Caco-2 (cell line): ENCODE measurements around the gene PARP3. TPM values are rescaled to one million over a fixed set of nuclear protein-coding genes. Genes with fewer than 3 reads are reported as not detected.

Experiments
- BruUV-seq: library from RNA; stranded (reverse); fragments of 400-500 nt; replicated peaks from 2 replicates; lab custom pipeline; 2021; lab: Mats Ljungman, UMichigan
- CTCF ChIA-PET: fragments of 300-600 bp; sonication (Branson Sonifier 250); formaldehyde crosslinking; loops from one replicate; lab custom pipeline; 2022; ENCODE audit warnings: antibody characterized with exemption; lab: Charles Lee
- POLR2A ChIA-PET: fragments of 300-600 bp; sonication (Branson Sonifier 250); formaldehyde crosslinking; loops from one replicate; lab custom pipeline; 2022; ENCODE audit warnings: antibody characterized with exemption; lab: Charles Lee
- DNase-seq, 2 experiments: peaks; one replicate each; pipeline versions ENCODE4 v3.0.0 to v3.0.0-alpha.2; 2020 to 2022
- H3K27me3 ChIP-seq: replicated peaks from 2 replicates; pipeline ENCODE4 v1.6.0; 2011; ENCODE audit warnings: low read length; ENCODE audit not compliant: control insufficient read depth, insufficient read depth
- H3K36me3 ChIP-seq: 2 replicates; pipeline ENCODE4 v1.5.1; 2011; ENCODE audit warnings: low read length; ENCODE audit not compliant: control insufficient read depth, insufficient read depth
- H3K4me1 ChIP-seq: fragments of 250-450 bp; sonication (Bioruptor Pico); 2 replicates; pipeline ENCODE4 v1.5.1; 2020; ENCODE audit warnings: mild to moderate bottlenecking
- H3K4me3 ChIP-seq: 2 replicates; pipeline ENCODE4 v1.5.1; 2011; ENCODE audit warnings: low read depth, mild to moderate bottlenecking, control low read depth, low read length
- H3K9me3 ChIP-seq: fragments of 250-450 bp; sonication (Bioruptor Pico); 2 replicates; pipeline ENCODE4 v1.5.1; 2020; ENCODE audit warnings: mild to moderate bottlenecking, moderate library complexity
- H3K27ac Mint-ChIP-seq: one replicate; pipeline ENCODE4 v1.8.0; 2022; ENCODE audit warnings: mixed read lengths; ENCODE audit not compliant: unreplicated experiment
- H3K27me3 Mint-ChIP-seq: one replicate; pipeline ENCODE4 v1.8.0; 2022; ENCODE audit warnings: mixed read lengths; ENCODE audit not compliant: insufficient read depth, unreplicated experiment
- H3K36me3 Mint-ChIP-seq: one replicate; pipeline ENCODE4 v1.8.0; 2022; ENCODE audit warnings: mild to moderate bottlenecking, mixed read lengths; ENCODE audit not compliant: insufficient read depth, unreplicated experiment
- H3K4me1 Mint-ChIP-seq: one replicate; pipeline ENCODE4 v1.8.0; 2022; ENCODE audit warnings: low read depth, mixed read lengths; ENCODE audit not compliant: unreplicated experiment
- H3K4me3 Mint-ChIP-seq: one replicate; pipeline ENCODE4 v1.8.0; 2022; ENCODE audit warnings: mild to moderate bottlenecking, moderate library complexity, mixed read lengths; ENCODE audit not compliant: unreplicated experiment
- H3K9me3 Mint-ChIP-seq: one replicate; pipeline ENCODE4 v1.8.0; 2022; ENCODE audit warnings: mixed read lengths; ENCODE audit not compliant: unreplicated experiment
- intact Hi-C: fragments of 100-400 bp; cut with micrococcal nuclease; formaldehyde crosslinking; loops from one replicate; pipeline ENCODE4 v1.10.0; 2022; ENCODE audit not compliant: unreplicated experiment
- total RNA-seq: library from RNA; stranded (reverse); gene quantifications from 2 replicates; pipeline ENCODE4 v1.2.3, GENCODE V29; 2022
- TF ChIP-seq, protein P1 (sequence below), 2 experiments: fragments of 200-600 bp in 1 of 2; IDR thresholded peaks; 1 replicate in 1 of 2; 2 replicates in 1 of 2; pipeline versions ENCODE4 v1.5.1 to v1.8.0; 2011 to 2022; ENCODE audit warnings: antibody characterized with exemption in 1 of 2, control low read depth in 1 of 2, inconsistent platforms in 1 of 2, low read depth in 1 of 2, low read length in 1 of 2, mild to moderate bottlenecking in 1 of 2, moderate library complexity in 1 of 2; ENCODE audit not compliant: insufficient read depth in 1 of 2, severe bottlenecking in 1 of 2, unreplicated experiment in 1 of 2

PARP3 gene
- total RNA-seq, 1 experiment from 2014 or later = 3.3 TPM

DNA sequence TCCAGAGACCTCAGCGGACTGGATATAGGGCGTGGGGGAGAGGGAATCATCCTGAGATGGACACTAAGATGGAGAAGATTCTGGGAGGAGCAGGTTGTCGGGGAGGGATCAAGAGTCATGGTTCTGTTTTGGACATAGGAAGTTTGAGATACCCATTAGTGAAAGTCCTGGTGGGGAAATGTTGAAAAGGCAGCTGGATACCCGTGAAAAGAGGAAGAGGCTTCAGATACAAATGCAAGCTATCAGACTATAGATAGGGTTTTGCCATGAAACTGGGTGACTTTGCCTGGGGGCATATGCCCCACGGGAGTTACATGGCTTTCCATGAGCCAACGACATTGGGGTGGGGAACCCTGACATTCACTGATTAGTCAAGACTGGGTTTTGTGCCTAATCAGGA is 11.9 kb downstream of the PARP3 start:
- CTCF ChIA-PET = no interaction called here
- H3K27ac Mint-ChIP-seq = no peak overlapping the region

DNA sequence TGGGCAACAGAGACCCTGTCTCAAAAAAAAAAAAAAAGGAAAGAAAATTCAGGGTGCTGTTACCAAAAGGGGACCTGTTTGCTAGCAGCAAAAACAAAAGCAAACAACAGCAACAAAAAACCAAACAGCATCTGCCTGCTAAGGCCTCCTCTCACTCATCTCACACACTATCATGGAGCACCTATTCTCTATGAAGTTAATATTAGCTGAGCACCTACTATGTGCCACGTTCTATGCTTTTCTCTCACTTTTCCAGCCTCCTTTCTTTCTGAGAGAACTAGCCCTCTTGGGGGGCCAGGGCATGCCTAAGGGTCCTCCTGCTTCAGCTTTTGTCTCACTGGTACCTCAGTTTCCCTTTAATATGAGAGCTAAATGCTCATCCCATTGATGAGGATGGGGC is 12.6 kb downstream of the PARP3 start:
- DNase-seq = no peak
- Histone ChIP-seq H3K9me3 (no peaks in the 10 kb centered on the region), H3K36me3 (no peaks in the 10 kb centered on the region), H3K27me3 (no peaks in the 10 kb centered on the region), H3K4me1 (no peaks in the 10 kb centered on the region), H3K4me3 (no peak overlapping the region)
- TF ChIP-seq, protein P1, sequence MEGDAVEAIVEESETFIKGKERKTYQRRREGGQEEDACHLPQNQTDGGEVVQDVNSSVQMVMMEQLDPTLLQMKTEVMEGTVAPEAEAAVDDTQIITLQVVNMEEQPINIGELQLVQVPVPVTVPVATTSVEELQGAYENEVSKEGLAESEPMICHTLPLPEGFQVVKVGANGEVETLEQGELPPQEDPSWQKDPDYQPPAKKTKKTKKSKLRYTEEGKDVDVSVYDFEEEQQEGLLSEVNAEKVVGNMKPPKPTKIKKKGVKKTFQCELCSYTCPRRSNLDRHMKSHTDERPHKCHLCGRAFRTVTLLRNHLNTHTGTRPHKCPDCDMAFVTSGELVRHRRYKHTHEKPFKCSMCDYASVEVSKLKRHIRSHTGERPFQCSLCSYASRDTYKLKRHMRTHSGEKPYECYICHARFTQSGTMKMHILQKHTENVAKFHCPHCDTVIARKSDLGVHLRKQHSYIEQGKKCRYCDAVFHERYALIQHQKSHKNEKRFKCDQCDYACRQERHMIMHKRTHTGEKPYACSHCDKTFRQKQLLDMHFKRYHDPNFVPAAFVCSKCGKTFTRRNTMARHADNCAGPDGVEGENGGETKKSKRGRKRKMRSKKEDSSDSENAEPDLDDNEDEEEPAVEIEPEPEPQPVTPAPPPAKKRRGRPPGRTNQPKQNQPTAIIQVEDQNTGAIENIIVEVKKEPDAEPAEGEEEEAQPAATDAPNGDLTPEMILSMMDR (IDR thresholded peaks at IDR 0.05; ENCODE audit: insufficient read depth in 1 of 2, low read depth in 1 of 2, low read length in 1 of 2, severe bottlenecking in 1 of 2, unreplicated experiment in 1 of 2) = no peak
- Mint-ChIP-seq H3K4me3 (no peak overlapping the region), H3K36me3 (no peaks in the 10 kb centered on the region), H3K4me1 (no peaks in the 10 kb centered on the region), H3K27ac (no peak overlapping the region), H3K9me3 (no peaks in the 10 kb centered on the region), H3K27me3 (peaks cover 2% of the 10 kb centered on the region)
- ChIA-PET POLR2A (no interaction called here), CTCF (no interaction called here)
- BruUV-seq = no TSS peak
- intact Hi-C loops = no loop called here

More for the DNA sequence above, 11.9 kb downstream of the PARP3 start:
- no peaks in the 10 kb centered on the region for H3K36me3 ChIP-seq
- no peaks in the 10 kb centered on the region for H3K9me3 ChIP-seq
- H3K27me3 Mint-ChIP-seq = peaks cover 2% of the 10 kb centered on the region
- H3K4me1 ChIP-seq = no peaks in the 10 kb centered on the region
- BruUV-seq = no TSS peak
- H3K27me3 ChIP-seq = no peaks in the 10 kb centered on the region
- POLR2A ChIA-PET = no interaction called here
- H3K4me1 Mint-ChIP-seq = no peaks in the 10 kb centered on the region
- H3K36me3 Mint-ChIP-seq = no peaks in the 10 kb centered on the region
- intact Hi-C loops = no loop called here
- no peak overlapping the region for H3K4me3 ChIP-seq
- H3K9me3 Mint-ChIP-seq = no peaks in the 10 kb centered on the region
- H3K4me3 Mint-ChIP-seq = no peak overlapping the region
- DNase-seq = no peak
- TF ChIP-seq, protein P1 (IDR thresholded peaks at IDR 0.05; ENCODE audit: insufficient read depth in 1 of 2, low read depth in 1 of 2, low read length in 1 of 2, severe bottlenecking in 1 of 2, unreplicated experiment in 1 of 2) = no peak

DNA sequence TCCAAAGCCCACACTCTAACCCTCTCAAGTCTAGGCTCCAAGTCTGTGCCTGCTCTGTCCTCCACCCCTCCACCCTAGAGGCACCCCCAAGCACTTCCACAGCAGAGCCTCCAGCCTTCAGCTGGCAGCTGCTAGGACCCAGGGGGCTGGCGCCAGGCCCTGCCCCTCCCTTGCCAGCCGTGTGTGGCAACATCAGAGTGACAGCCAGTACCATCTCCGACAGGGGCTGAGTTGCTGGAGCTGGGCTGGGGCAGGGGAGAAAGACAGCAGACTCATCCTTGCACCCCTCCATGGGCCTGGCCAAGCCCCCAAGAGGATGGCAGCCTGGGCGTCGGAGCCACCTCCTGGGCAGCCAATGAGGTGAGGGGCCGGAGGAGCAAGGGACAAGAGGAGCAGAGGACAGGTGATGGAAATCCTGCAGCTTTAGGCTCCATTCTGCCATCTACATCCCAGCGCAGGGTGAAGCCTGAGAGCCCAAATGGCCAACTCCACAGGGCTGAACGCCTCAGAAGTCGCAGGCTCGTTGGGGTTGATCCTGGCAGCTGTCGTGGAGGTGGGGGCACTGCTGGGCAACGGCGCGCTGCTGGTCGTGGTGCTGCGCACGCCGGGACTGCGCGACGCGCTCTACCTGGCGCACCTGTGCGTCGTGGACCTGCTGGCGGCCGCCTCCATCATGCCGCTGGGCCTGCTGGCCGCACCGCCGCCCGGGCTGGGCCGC is 13.2 kb downstream of the PARP3 start, which contains the start of gene GPR62:
Gene GPR62 (plus strand): TSS at position 207 of the 718 bp plus-strand sequence. CDS start 272 bp downstream, at position 479.
- BruUV-seq = no TSS peak
- no peaks in the 10 kb centered on the region for H3K4me1 Mint-ChIP-seq
- POLR2A ChIA-PET = no interaction called here
- Histone ChIP-seq H3K4me1 (no peaks in the 10 kb centered on the region), H3K27me3 (no peaks in the 10 kb centered on the region), H3K4me3 (no peak within 1 kb of the TSS), H3K36me3 (no peaks in the 10 kb centered on the region), H3K9me3 (no peaks in the 10 kb centered on the region)
- CTCF ChIA-PET = no interaction called here
- intact Hi-C loops = no loop called here
- DNase-seq = no peak
- peaks cover 2% of the 10 kb centered on the region for H3K27me3 Mint-ChIP-seq
- no peaks in the 10 kb centered on the region for H3K36me3 Mint-ChIP-seq
- no peak within 1 kb of the TSS for H3K27ac Mint-ChIP-seq
- TF ChIP-seq, protein P1 (IDR thresholded peaks at IDR 0.05; ENCODE audit: insufficient read depth in 1 of 2, low read depth in 1 of 2, low read length in 1 of 2, severe bottlenecking in 1 of 2, unreplicated experiment in 1 of 2) = no peak
- H3K4me3 Mint-ChIP-seq = no peak within 1 kb of the TSS
- no peaks in the 10 kb centered on the region for H3K9me3 Mint-ChIP-seq
